Measurements from ENCODE around the gene TMEM186. TPM values are rescaled to one million over a fixed set of nuclear protein-coding genes. Genes with fewer than 3 reads are reported as not detected.
"Not testable (repeated sequence)": the region's sequence is repeated elsewhere in the genome, so short reads cannot be mapped to it uniquely, and the experiment has no call there.

The TMEM186 gene
- total RNA-seq, 2 donors from 2014 or later = 14.2 to 15.4 TPM

- peak overlapping the region; percentile 82 for H3K27ac Mint-ChIP-seq
- no peaks in the 10 kb centered on the region for H3K27me3 Mint-ChIP-seq
- no peak overlapping the region for H3K4me3 Mint-ChIP-seq
- no peak for ATAC-seq (replicated peaks)
- H3K36me3 Mint-ChIP-seq (ENCODE audit: low read depth) = peaks cover 94% of the 10 kb centered on the region
- H3K4me1 Mint-ChIP-seq = peaks cover 5% of the 10 kb centered on the region
- H3K9me3 Mint-ChIP-seq = no peaks in the 10 kb centered on the region
Measured at GRCh38 chr16:8822403-8822802, 25.0 kb upstream of the TMEM186 start.

GRCh38 chr16:8819411-8820034 lies 22.1 kb upstream of the TMEM186 start:
- H3K4me3 Mint-ChIP-seq = no peak overlapping the region
- no peaks in the 10 kb centered on the region for H3K27me3 Mint-ChIP-seq
- H3K9me3 Mint-ChIP-seq = no peaks in the 10 kb centered on the region
- H3K4me1 Mint-ChIP-seq = peaks cover 14% of the 10 kb centered on the region
- ATAC-seq (replicated peaks) = no peak
- H3K27ac Mint-ChIP-seq = no peak overlapping the region
- peaks cover 99% of the 10 kb centered on the region for H3K36me3 Mint-ChIP-seq (ENCODE audit: low read depth)

- no peak overlapping the region for H3K4me3 Mint-ChIP-seq
- no peak overlapping the region for H3K27ac Mint-ChIP-seq
- peaks cover 19% of the 10 kb centered on the region for H3K4me1 Mint-ChIP-seq
- no peaks in the 10 kb centered on the region for H3K27me3 Mint-ChIP-seq
- H3K9me3 Mint-ChIP-seq = no peaks in the 10 kb centered on the region
- no peak for ATAC-seq (replicated peaks)
- H3K36me3 Mint-ChIP-seq (ENCODE audit: low read depth) = peaks cover 99% of the 10 kb centered on the region
Measured at GRCh38 chr16:8818504-8819270, 21.2 kb upstream of the TMEM186 start.

- no peaks in the 10 kb centered on the region for H3K9me3 Mint-ChIP-seq
- H3K4me3 Mint-ChIP-seq = peak overlapping the region; percentile 5
- no peaks in the 10 kb centered on the region for H3K27me3 Mint-ChIP-seq
- peaks cover 99% of the 10 kb centered on the region for H3K36me3 Mint-ChIP-seq (ENCODE audit: low read depth)
- peaks cover 14% of the 10 kb centered on the region for H3K4me1 Mint-ChIP-seq
- ATAC-seq (replicated peaks) = peak; percentile 71
- H3K27ac Mint-ChIP-seq = peak overlapping the region; percentile 9
Measured at GRCh38 chr16:8816967-8817655, 19.7 kb upstream of the TMEM186 start.

- H3K36me3 Mint-ChIP-seq (ENCODE audit: low read depth) = peaks cover 99% of the 10 kb centered on the region
Measured at GRCh38 chr16:8814095-8814806, 16.8 kb upstream of the TMEM186 start.

GRCh38 chr16:8812162-8812843 lies 14.9 kb upstream of the TMEM186 start:
- Mint-ChIP-seq H3K9me3 (no peaks in the 10 kb centered on the region), H3K27me3 (no peaks in the 10 kb centered on the region), H3K27ac (peak overlapping the region; percentile 62), H3K4me1 (peaks cover 14% of the 10 kb centered on the region), H3K4me3 (no peak overlapping the region), H3K36me3 (ENCODE audit: low read depth) (peaks cover 99% of the 10 kb centered on the region)
- ATAC-seq (replicated peaks) = no peak

More at GRCh38 chr16:8814095-8814806, 16.8 kb upstream of the TMEM186 start:
- Mint-ChIP-seq H3K27me3 (no peaks in the 10 kb centered on the region), H3K4me1 (peaks cover 14% of the 10 kb centered on the region), H3K4me3 (peak overlapping the region; percentile 17), H3K9me3 (no peaks in the 10 kb centered on the region), H3K27ac (peak overlapping the region; percentile 66)
- peak; percentile 57 for ATAC-seq (replicated peaks)

- no peaks in the 10 kb centered on the region for H3K4me1 Mint-ChIP-seq
- no peak overlapping the region for H3K4me3 Mint-ChIP-seq
- H3K27ac Mint-ChIP-seq = no peak overlapping the region
- no peak for ATAC-seq (replicated peaks)
- H3K27me3 Mint-ChIP-seq = no peaks in the 10 kb centered on the region
- H3K9me3 Mint-ChIP-seq = no peaks in the 10 kb centered on the region
- peaks cover 100% of the 10 kb centered on the region for H3K36me3 Mint-ChIP-seq (ENCODE audit: low read depth)
Measured at GRCh38 chr16:8808613-8809353, 11.3 kb upstream of the TMEM186 start.

- Mint-ChIP-seq H3K36me3 (ENCODE audit: low read depth) (peaks cover 100% of the 10 kb centered on the region), H3K4me3 (no peak overlapping the region), H3K9me3 (no peaks in the 10 kb centered on the region)
Measured at GRCh38 chr16:8808009-8808408, 10.6 kb upstream of the TMEM186 start.

GRCh38 chr16:8807189-8807588 lies 9.8 kb upstream of the TMEM186 start:
- Mint-ChIP-seq H3K4me3 (no peak overlapping the region), H3K27me3 (no peaks in the 10 kb centered on the region), H3K36me3 (ENCODE audit: low read depth) (peaks cover 100% of the 10 kb centered on the region), H3K27ac (no peak overlapping the region), H3K4me1 (peaks cover 5% of the 10 kb centered on the region), H3K9me3 (no peaks in the 10 kb centered on the region)
- no peak for ATAC-seq (replicated peaks)

More at GRCh38 chr16:8808009-8808408, 10.6 kb upstream of the TMEM186 start:
- Mint-ChIP-seq H3K27ac (no peak overlapping the region), H3K27me3 (no peaks in the 10 kb centered on the region), H3K4me1 (peaks cover 4% of the 10 kb centered on the region)
- ATAC-seq (replicated peaks) = no peak

- no peak overlapping the region for H3K27ac Mint-ChIP-seq
- H3K36me3 Mint-ChIP-seq (ENCODE audit: low read depth) = peaks cover 100% of the 10 kb centered on the region
Measured at GRCh38 chr16:8806272-8806983, 9.0 kb upstream of the TMEM186 start.

GRCh38 chr16:8804313-8804712 lies 6.9 kb upstream of the TMEM186 start:
- ATAC-seq (replicated peaks) = no peak
- Mint-ChIP-seq H3K27me3 (no peaks in the 10 kb centered on the region), H3K9me3 (no peaks in the 10 kb centered on the region), H3K27ac (no peak overlapping the region), H3K36me3 (ENCODE audit: low read depth) (peaks cover 99% of the 10 kb centered on the region), H3K4me3 (no peak overlapping the region), H3K4me1 (peaks cover 6% of the 10 kb centered on the region)

More at GRCh38 chr16:8806272-8806983, 9.0 kb upstream of the TMEM186 start:
- H3K4me1 Mint-ChIP-seq = peaks cover 5% of the 10 kb centered on the region
- no peaks in the 10 kb centered on the region for H3K27me3 Mint-ChIP-seq
- no peak for ATAC-seq (replicated peaks)
- H3K4me3 Mint-ChIP-seq = no peak overlapping the region
- H3K9me3 Mint-ChIP-seq = no peaks in the 10 kb centered on the region

- H3K27me3 Mint-ChIP-seq; H3K9me3 Mint-ChIP-seq; H3K4me3 Mint-ChIP-seq; H3K27ac Mint-ChIP-seq; ATAC-seq (replicated peaks): not testable (repeated sequence)
- Mint-ChIP-seq H3K36me3 (ENCODE audit: low read depth) (peaks cover 99% of the 10 kb centered on the region), H3K4me1 (peaks cover 12% of the 10 kb centered on the region)
Measured at GRCh38 chr16:8803733-8804132, 6.3 kb upstream of the TMEM186 start.

GRCh38 chr16:8801701-8802100 lies 4.3 kb upstream of the TMEM186 start:
- no peak overlapping the region for H3K27ac Mint-ChIP-seq

More at GRCh38 chr16:8801701-8802100, 4.3 kb upstream of the TMEM186 start:
- Mint-ChIP-seq H3K36me3 (ENCODE audit: low read depth) (peaks cover 87% of the 10 kb centered on the region), H3K27me3 (no peaks in the 10 kb centered on the region), H3K4me1 (peaks cover 15% of the 10 kb centered on the region), H3K4me3 (no peak overlapping the region), H3K9me3 (no peaks in the 10 kb centered on the region)
- no peak for ATAC-seq (replicated peaks)

All from activated T-helper 17 cell treated with anti-CD3 and anti-CD28 coated beads, Interleukin-2, amount 50 U/mL, for 72 hours (primary cell).